PFSK-1 (cell line): ENCODE data around the gene MRAP.

ENCODE experiments used
- FOXP2 ChIP-seq: optimal IDR thresholded peaks from 2 replicates; pipeline ENCODE3; 2011; ENCODE audit warnings: borderline replicate concordance, control low read depth, inconsistent platforms; ENCODE audit not compliant: insufficient read depth; ENCODE audit errors: extremely low read length, extremely low read depth
- POLR2AphosphoS5 ChIP-seq: IDR thresholded peaks from 2 replicates; pipeline ENCODE4 v1.6.1; 2012; ENCODE audit warnings: low read depth, mild to moderate bottlenecking, control low read depth, low read length, moderate library complexity
- REST ChIP-seq, 2 experiments: IDR thresholded peaks; 2 replicates each; pipeline versions ENCODE4 v1.6.1 to v1.8.0; 2011 to 2012; ENCODE audit warnings: low read depth in 2 of 2, low read length in 2 of 2, control low read depth in 1 of 2, inconsistent platforms in 1 of 2, mild to moderate bottlenecking in 1 of 2, moderate library complexity in 1 of 2; ENCODE audit not compliant: insufficient read depth in 1 of 2
- SIN3A ChIP-seq: IDR thresholded peaks from 2 replicates; pipeline ENCODE4 v1.6.1; 2012; ENCODE audit warnings: mild to moderate bottlenecking, low read length, moderate library complexity, borderline replicate concordance; ENCODE audit not compliant: insufficient read depth
- TAF1 ChIP-seq: IDR thresholded peaks from 2 replicates; pipeline ENCODE4 v1.6.1; 2012; ENCODE audit warnings: low read length, control low read depth, borderline replicate concordance; ENCODE audit not compliant: insufficient read depth

The MRAP gene

GRCh38 chr21:32321480-32321879, 22.8 kb downstream of the MRAP start:
- TF ChIP-seq FOXP2 = no peak
- no peak for TF ChIP-seq POLR2AphosphoS5
- TF ChIP-seq TAF1 = no peak
- TF ChIP-seq REST (IDR thresholded peaks at IDR 0.05; ENCODE audit: insufficient read depth in 1 of 2, low read depth in 2 of 2, low read length in 2 of 2) = no peak
- no peak for TF ChIP-seq SIN3A

- no peak for TF ChIP-seq TAF1
- TF ChIP-seq SIN3A = no peak
- no peak for TF ChIP-seq FOXP2
- no peak for TF ChIP-seq REST (IDR thresholded peaks at IDR 0.05; ENCODE audit: insufficient read depth in 1 of 2, low read depth in 2 of 2, low read length in 2 of 2)
- TF ChIP-seq POLR2AphosphoS5 = no peak
Measured at GRCh38 chr21:32322103-32322502, 23.4 kb downstream of the MRAP start.

- TF ChIP-seq TAF1 (no peak), POLR2AphosphoS5 (no peak), REST (IDR thresholded peaks at IDR 0.05; ENCODE audit: insufficient read depth in 1 of 2, low read depth in 2 of 2, low read length in 2 of 2) (no peak), FOXP2 (no peak), SIN3A (no peak)
Measured at GRCh38 chr21:32322676-32323075, 24.0 kb downstream of the MRAP start.

- no peak for TF ChIP-seq SIN3A
- no peak for TF ChIP-seq TAF1
- TF ChIP-seq POLR2AphosphoS5 = no peak
- no peak for TF ChIP-seq REST (IDR thresholded peaks at IDR 0.05; ENCODE audit: insufficient read depth in 1 of 2, low read depth in 2 of 2, low read length in 2 of 2)
- TF ChIP-seq FOXP2 = no peak
Measured at GRCh38 chr21:32325706-32326105, 27.1 kb downstream of the MRAP start.

- TF ChIP-seq POLR2AphosphoS5 = no peak
- TF ChIP-seq REST (IDR thresholded peaks at IDR 0.05; ENCODE audit: insufficient read depth in 1 of 2, low read depth in 2 of 2, low read length in 2 of 2) = no peak
- no peak for TF ChIP-seq FOXP2
- no peak for TF ChIP-seq SIN3A
- no peak for TF ChIP-seq TAF1
Measured at GRCh38 chr21:32328595-32328994, 29.9 kb downstream of the MRAP start.
